ENCODE results near the gene TBCD. TPM values are rescaled to one million over a fixed set of nuclear protein-coding genes. Genes with fewer than 3 reads are reported as not detected.

Gene TBCD
- total RNA-seq, 1 experiment from 2014 or later: 90.7 TPM

GRCh38 chr17:82808006-82808405 is 56.1 kb downstream of the TBCD start:
- Mint-ChIP-seq H3K27me3 (ENCODE audit: unreplicated experiment) (no peaks in the 10 kb centered on the region), H3K27ac (ENCODE audit: unreplicated experiment) (no peak overlapping the region), H3K4me1 (ENCODE audit: low read depth, unreplicated experiment) (no peaks in the 10 kb centered on the region), H3K4me3 (ENCODE audit: low read depth, unreplicated experiment) (no peak overlapping the region), H3K36me3 (ENCODE audit: insufficient read depth, unreplicated experiment) (peaks cover 17% of the 10 kb centered on the region), H3K9me3 (ENCODE audit: low read depth, unreplicated experiment) (no peaks in the 10 kb centered on the region)
- CTCF ChIA-PET: no interaction called here
- BruUV-seq (replicated peaks): no TSS peak
- no peak for DNase-seq
- TF ChIP-seq CTCF (IDR thresholded peaks at IDR 0.05; ENCODE audit: unreplicated experiment): no peak
- intact Hi-C loops (cut with micrococcal nuclease; ENCODE audit: unreplicated experiment): no loop called here

DNA sequence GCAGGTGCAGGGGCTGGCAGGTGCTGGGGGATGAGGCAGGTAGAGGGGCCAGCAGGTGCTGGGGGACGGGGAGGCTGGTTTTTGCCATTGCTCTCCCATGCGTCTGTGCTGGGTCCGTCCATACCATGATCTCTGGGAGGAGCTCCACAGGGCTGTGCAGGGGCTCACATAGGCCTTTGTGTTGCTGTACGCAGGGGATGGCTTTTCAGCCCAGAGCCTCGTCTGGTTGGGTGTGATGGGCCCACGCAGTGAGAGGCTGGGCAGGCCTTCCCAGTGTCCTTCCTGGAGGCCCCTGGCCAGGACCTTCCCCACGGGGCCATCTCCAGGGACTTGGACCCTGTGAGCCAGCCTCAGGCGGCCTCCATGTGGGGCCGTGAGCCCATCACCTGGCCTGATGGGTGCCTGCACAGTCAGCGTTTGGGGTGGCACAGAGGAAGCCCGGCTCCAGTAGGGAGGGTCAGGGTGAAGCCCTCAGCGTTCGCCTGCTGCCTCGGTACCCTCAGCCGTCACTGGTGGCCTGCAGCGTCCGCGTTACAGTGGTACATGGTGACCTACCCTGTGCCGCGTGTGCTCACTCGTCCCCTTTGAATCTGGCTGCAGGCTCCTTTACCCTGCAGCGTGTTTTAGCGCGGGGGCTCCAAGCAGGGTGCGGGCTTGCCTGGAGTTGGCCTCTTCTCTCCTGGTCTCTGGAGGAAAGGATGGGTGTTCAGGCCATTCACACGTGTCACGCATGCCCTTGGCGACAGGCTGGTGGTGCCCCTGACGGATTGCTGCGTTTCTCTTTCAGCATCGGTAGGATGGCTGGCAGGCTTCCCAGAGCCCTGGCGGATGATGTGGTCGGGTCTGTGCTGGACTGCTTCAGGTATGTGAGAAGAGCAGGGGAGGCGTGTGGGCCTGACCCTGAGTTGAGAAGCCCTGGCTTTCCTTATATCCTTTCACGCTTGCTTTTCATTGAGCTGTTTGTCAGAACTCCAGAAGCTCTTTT is 57.3 kb downstream of the TBCD start:
- H3K27ac Mint-ChIP-seq (ENCODE audit: unreplicated experiment): no peak overlapping the region
- CTCF ChIA-PET: no interaction called here
- intact Hi-C loops (cut with micrococcal nuclease; ENCODE audit: unreplicated experiment): no loop called here
- H3K4me3 Mint-ChIP-seq (ENCODE audit: low read depth, unreplicated experiment): no peak overlapping the region
- H3K27me3 Mint-ChIP-seq (ENCODE audit: unreplicated experiment): no peaks in the 10 kb centered on the region
- no peaks in the 10 kb centered on the region for H3K4me1 Mint-ChIP-seq (ENCODE audit: low read depth, unreplicated experiment)
- TF ChIP-seq CTCF (IDR thresholded peaks at IDR 0.05; ENCODE audit: unreplicated experiment): no peak
- BruUV-seq (replicated peaks): no TSS peak
- no peaks in the 10 kb centered on the region for H3K9me3 Mint-ChIP-seq (ENCODE audit: low read depth, unreplicated experiment)
- H3K36me3 Mint-ChIP-seq (ENCODE audit: insufficient read depth, unreplicated experiment): peaks cover 21% of the 10 kb centered on the region
- DNase-seq: no peak

DNA sequence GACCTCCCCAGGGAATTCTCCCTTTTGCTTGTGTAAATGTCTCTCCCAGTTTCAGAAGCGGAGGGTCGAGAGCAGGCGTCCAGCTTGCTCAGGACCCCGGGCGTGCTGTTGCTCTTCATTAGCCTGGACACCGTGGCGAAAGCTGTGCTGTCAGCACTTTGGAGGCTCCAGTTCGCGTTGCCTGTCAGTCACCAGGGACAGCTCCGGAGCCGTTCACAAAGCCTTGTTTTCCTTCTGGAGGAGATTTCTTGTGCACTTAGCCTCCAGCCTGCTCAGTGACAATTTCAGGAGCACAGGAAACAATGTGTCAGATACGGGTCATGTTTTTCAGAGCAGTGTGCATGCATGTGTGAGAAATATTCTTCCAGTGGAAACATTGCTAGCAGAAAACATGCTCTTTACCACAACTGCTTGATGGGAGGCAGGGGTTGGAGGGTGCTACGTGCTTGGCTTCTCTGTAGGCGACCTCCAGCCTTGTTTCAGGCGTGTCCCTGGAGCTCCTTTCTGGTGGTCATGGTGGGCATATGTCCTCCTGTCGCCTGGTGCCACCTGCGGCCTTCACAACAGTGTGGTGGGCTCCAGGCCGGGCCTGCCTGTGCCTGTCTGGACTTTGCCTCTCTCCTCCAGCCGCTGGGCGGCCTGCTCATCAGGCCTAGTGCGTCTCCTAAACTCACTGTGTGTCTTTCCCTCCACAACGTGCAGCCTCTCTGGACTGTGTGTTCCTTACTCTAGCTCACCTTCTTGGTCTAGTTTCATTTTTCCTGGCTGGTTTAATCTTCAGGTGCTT is 59.0 kb downstream of the TBCD start:
- intact Hi-C loops (cut with micrococcal nuclease; ENCODE audit: unreplicated experiment): no loop called here
- BruUV-seq (replicated peaks): no TSS peak
- Mint-ChIP-seq H3K9me3 (ENCODE audit: low read depth, unreplicated experiment) (no peaks in the 10 kb centered on the region), H3K4me3 (ENCODE audit: low read depth, unreplicated experiment) (no peak overlapping the region), H3K27ac (ENCODE audit: unreplicated experiment) (no peak overlapping the region), H3K4me1 (ENCODE audit: low read depth, unreplicated experiment) (no peaks in the 10 kb centered on the region), H3K27me3 (ENCODE audit: unreplicated experiment) (no peaks in the 10 kb centered on the region), H3K36me3 (ENCODE audit: insufficient read depth, unreplicated experiment) (peaks cover 30% of the 10 kb centered on the region)
- CTCF ChIA-PET: no interaction called here
- TF ChIP-seq CTCF (IDR thresholded peaks at IDR 0.05; ENCODE audit: unreplicated experiment): no peak
- DNase-seq: no peak

DNA sequence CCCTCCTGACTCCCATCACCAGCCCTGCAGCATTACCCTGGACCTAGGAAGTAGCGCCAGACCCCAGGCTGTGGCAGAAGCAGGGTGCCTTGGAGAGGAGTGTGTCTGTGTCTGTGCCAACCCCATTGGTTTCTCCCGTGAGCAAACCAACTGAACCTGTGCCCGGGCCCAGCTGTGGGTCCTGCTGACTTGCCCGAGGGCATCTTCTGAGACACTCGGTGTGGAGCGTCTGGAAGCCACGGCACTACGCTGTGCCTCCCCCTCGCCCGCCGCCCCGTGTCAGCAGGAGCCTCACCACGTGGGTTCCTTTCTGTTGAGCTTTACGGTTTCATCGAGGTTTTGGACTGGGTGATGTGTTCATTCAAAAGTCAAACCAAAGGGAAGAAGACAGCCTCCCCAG is 60.2 kb downstream of the TBCD start:
- no peak for TF ChIP-seq CTCF (IDR thresholded peaks at IDR 0.05; ENCODE audit: unreplicated experiment)
- H3K36me3 Mint-ChIP-seq (ENCODE audit: insufficient read depth, unreplicated experiment): peaks cover 27% of the 10 kb centered on the region
- H3K27ac Mint-ChIP-seq (ENCODE audit: unreplicated experiment): no peak overlapping the region
- BruUV-seq (replicated peaks): no TSS peak
- H3K4me1 Mint-ChIP-seq (ENCODE audit: low read depth, unreplicated experiment): no peaks in the 10 kb centered on the region
- no peak overlapping the region for H3K4me3 Mint-ChIP-seq (ENCODE audit: low read depth, unreplicated experiment)
- no peaks in the 10 kb centered on the region for H3K27me3 Mint-ChIP-seq (ENCODE audit: unreplicated experiment)
- DNase-seq: no peak
- H3K9me3 Mint-ChIP-seq (ENCODE audit: low read depth, unreplicated experiment): no peaks in the 10 kb centered on the region
- intact Hi-C loops (cut with micrococcal nuclease; ENCODE audit: unreplicated experiment): no loop called here
- CTCF ChIA-PET: no interaction called here
